ENCODE results near the gene URB1. TPM values are rescaled to one million over a fixed set of nuclear protein-coding genes. Genes with fewer than 3 reads are reported as not detected.
"Not testable (repeated sequence)": the region's sequence is repeated elsewhere in the genome, so short reads cannot be mapped to it uniquely, and the experiment has no call there.

Gene URB1
- polyA plus RNA-seq, 10 donors: 10.7 to 15.5 (median 13.2) TPM

DNA sequence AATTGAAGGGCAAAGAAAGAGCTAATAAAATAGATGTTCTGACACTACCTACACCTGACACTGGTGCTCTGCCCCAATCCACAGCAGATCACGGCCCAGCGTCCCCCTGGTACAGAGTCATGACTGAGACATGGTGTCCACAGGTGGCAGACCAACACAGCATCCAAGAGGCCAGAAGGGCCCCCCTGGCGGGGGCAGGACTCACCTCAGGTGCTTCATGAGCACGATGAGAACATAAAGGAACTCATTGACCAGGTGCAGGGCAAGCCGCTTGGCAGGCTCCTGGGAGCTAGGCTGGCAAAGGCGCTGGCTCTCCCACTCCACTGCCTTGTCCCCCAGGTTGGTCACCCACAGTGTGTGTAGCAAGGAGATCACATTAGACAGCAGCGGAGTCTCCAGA lies 73.8 kb downstream of the URB1 start:
- no peak for DNase-seq

- no peak for DNase-seq
These were observed 75.1 kb downstream of the URB1 start for GRCh38 chr21:32317726-32318125.

GRCh38 chr21:32316361-32317215 lies 76.2 kb downstream of the URB1 start:
- no peak for DNase-seq

DNA sequence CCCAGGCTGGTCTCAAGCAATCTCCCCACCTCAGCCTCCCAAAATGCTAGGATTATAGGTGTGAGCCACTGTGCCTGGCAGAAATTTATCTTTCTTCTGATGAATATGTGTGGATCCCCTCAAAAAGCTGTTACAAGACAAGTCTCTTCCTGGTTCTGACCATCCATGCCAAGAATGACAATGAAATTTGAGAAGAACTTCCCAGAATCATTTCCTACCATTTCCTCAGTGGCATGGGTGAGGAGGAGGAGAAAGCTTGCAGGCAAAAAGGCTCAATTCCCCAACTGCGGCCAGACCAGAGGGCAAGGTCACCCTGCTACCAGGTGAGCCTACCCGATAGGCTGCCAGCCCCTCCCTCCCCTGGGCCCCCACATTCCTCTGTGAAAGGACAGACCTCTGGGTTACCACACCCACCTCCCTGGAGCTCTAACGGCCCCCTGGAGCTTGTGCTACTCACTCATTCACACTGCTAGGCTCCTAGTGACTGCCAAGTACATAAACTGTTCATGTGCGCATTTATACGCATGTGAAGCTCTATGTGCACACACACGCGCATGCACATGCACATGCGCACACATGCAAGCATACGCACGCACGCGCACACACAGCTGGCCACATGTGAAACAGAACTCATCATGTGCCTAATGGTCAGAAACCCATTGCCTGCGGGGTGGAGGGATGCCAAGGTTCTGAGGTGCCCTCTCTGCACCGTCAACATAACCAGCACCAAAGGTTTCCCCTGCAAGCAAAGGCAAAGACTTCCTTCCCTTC lies 77.1 kb downstream of the URB1 start:
- DNase-seq: no peak

DNA sequence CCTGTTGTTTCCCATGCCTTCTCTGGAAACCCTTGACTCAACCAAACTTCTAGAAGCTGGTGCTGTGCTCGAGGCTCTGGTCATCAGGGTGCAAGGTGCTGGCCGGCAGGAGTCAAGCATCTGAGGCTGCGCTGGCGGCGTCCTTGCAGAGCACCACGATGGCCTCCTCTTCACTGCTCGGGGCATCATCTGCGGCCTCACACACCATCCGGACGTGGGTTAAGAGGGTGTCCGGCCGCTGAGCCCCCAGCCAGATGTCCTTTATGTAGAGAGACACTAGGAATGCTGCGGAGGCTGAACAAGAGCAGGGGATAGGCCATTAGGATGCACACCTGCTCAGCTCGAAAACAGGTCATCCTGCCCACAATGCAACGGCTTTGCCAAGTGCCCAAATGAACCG lies 78.0 kb downstream of the URB1 start:
- DNase-seq: no peak

GRCh38 chr21:32312976-32313375 lies 79.8 kb downstream of the URB1 start:
- DNase-seq: no peak

GRCh38 chr21:32312326-32312725 lies 80.5 kb downstream of the URB1 start:
- no peak for DNase-seq

DNA sequence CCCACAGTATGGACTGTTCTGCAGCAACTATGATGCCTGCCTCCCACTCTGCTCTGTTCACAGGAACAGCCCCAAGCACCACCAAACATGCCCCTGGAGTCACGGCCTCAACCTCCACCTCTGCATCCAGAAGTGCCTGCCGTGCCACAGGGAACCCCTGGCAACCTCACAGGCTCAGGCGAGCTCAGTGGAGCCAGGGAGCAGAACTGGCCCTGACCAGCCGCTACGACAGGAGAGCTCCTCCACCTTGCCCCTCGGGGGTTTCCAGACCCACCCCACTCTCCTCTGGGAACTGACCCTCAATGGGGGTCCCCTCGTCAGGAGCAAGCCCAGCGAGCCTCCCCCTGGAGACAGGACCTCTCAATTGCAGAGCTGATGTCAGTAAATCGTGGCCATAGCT lies 81.2 kb downstream of the URB1 start:
- no peak for DNase-seq

- not testable (repeated sequence) for DNase-seq
These were observed 81.8 kb downstream of the URB1 start for GRCh38 chr21:32310976-32311375.

DNA sequence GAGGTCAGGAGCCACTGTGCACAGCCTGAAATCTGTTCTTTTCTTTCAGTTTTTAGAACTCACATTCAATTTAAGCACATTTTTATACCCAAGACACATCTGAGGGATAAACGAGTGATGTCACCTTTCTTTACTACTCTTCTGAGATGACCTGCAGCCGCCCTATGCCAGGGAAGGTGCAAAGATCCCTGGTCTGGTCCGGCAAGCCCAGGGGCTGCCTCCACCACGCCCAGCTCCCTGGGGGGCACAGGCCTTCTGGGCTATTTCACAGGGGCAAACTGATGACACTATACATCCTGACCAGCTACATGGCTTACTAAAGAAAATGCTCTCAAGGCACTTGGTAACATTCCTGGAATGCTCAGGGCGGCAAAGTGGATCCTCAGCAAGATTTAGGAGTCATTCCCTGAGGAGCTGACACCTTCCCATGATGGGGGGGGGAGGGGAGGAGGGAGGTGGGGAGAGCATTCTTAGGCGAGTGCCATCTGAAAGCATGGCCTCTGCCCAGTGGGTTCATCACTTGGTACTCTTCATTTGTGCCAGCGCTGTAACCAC lies 82.8 kb downstream of the URB1 start:
- no peak for DNase-seq

DNA sequence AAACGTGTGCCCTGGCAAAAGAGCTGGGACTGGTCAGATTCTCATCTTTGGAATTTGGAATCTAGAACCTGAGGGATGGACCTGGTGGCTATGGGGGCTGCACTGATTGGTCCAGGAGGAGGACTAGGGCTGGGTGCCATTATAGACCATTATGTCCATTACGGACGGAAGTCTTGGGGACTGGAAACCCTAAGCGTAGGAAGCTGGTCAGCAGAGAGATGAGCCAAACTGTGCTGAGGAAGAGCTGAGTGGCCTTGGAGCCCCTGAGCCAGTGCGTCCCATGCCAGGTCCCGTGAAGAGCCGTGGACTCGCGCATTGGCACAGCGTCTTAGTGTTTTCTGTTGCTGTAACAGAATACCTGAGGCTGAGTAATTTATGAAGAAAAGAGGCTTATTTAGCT lies 84.1 kb downstream of the URB1 start:
- DNase-seq: no peak

- DNase-seq: no peak
These were observed 85.1 kb downstream of the URB1 start for GRCh38 chr21:32307706-32308105.

GRCh38 chr21:32306021-32306780 lies 86.6 kb downstream of the URB1 start:
- DNase-seq: peak in 1 of 3 donors; percentile 50

DNA sequence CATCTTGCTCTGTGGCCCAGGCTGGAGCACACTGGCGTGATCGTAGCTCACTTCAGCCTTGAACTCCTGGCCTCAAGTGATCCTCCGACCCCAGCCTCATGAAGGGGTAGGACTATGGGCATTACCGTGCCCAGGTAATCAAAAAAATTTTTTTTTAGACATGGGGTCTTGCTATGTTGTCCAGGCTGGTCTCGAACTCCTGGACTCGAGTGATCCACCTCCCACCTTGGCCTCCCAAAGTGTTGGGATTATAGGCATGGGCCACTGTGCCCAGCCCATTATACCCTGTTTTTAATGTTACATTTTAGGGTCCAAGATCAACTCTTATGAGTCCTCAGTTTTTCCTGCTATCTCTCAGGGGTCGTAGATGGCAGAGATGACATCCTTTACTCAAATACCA lies 87.8 kb downstream of the URB1 start:
- DNase-seq: no peak

DNA sequence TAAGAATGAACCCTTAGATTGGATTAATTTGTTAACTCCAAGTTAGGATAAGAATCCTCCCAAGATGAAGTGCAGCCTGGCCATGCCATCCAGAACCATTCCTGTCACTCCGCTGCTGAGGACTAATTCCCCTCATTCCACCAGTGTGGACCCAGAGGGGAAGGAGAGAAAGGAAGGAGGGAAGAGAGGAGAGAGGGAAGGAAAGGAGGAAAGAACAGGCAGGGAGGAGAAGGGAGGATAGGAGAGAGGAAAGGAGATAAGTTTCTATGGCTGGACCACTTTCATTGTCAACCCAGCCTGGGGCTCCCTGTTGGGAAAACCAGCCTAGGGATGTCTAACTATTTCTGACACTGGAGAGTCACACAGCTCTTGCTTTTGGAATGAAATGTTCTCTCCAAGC lies 89.4 kb downstream of the URB1 start:
- no peak for DNase-seq

DNA sequence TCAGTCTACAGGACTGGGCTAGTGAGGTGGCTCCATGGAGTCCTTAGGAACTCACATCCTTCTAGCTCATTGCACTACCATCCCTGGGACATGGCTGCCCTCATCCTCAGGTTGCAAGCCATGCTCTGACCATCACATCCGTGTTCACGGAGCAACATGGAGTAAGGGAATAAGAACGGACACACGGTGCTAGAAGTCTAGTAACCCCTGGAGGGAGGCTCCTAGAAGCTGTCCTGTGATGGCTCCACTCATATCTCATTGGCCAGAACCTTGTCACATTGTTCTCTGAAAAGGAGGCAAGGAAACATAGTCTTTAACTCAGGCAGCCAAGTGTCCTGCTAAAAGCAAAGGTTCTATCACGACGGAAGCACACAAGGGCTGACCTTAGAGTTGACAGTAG lies 90.3 kb downstream of the URB1 start:
- no peak for DNase-seq

GRCh38 chr21:32301596-32301995 lies 91.2 kb downstream of the URB1 start:
- no peak for DNase-seq

DNA sequence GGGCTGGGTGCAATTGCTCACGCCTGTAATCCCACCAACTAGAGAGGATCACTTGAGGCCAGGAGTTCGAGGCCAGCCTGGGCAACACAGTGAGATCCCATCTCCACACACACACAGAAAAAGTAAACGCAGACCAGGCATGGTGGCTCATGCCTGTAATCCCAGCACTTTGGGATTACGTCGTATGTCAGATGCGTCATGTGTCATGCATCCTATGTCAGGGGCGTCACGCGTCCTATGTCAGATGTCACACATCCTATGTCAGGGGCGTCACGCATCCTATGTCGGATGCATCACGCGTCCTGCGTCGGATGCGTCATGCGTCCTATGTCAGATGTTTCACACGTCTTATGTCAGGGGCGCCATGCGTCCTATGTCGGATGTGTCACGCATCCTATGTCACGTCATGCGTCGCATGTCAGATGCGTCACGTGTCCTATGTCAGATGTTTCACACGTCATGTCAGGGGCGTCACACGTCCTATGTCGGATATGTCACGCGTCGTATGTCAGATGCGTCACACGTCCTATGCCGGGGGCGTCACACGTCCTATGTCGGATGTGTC lies 92.6 kb downstream of the URB1 start:
- DNase-seq: no peak

DNA sequence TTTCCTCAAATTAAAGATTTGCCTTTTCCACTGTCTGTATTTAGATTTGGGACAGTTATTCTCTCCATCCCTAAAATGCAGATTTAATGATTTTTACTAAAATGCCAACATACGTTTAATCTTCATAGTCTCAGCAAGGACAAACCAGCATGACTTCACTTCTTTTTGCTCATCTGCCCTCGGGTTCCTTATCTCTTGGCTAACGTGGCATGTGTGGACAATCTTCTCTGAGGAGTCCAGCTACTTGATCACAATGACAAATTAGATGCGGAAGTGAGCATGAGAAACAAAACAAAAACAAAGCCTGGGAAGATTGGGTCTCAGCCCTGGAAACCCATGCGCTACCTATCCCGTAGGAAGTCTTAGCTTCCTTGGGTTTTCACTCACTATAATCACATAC lies 93.1 kb downstream of the URB1 start:
- DNase-seq: no peak

GRCh38 chr21:32298658-32299081 lies 94.1 kb downstream of the URB1 start, which contains the start of gene MRAP:
Gene MRAP (plus strand): TSS chr21:32298855. CDS start chr21:32298972, 117 bp downstream.
- DNase-seq: no peak

GRCh38 chr21:32298148-32298559 lies 94.7 kb downstream of the URB1 start:
- DNase-seq: no peak

- DNase-seq: no peak
These were observed 95.4 kb downstream of the URB1 start for GRCh38 chr21:32297449-32297848.
